GM21737 (cell line): Measurements from ENCODE around the gene AHCYL1.

Source experiments
- ATAC-seq: cut with Tn5 transposase; IDR thresholded peaks from one replicate; pipeline ENCODE4 v1.9.1; 2021; ENCODE audit warnings: mild to moderate bottlenecking, moderate library complexity; ENCODE audit not compliant: unreplicated experiment

The AHCYL1 gene

GRCh38 chr1:110059133-110059863 lies 74.7 kb downstream of the AHCYL1 start:
- no peak for ATAC-seq

DNA sequence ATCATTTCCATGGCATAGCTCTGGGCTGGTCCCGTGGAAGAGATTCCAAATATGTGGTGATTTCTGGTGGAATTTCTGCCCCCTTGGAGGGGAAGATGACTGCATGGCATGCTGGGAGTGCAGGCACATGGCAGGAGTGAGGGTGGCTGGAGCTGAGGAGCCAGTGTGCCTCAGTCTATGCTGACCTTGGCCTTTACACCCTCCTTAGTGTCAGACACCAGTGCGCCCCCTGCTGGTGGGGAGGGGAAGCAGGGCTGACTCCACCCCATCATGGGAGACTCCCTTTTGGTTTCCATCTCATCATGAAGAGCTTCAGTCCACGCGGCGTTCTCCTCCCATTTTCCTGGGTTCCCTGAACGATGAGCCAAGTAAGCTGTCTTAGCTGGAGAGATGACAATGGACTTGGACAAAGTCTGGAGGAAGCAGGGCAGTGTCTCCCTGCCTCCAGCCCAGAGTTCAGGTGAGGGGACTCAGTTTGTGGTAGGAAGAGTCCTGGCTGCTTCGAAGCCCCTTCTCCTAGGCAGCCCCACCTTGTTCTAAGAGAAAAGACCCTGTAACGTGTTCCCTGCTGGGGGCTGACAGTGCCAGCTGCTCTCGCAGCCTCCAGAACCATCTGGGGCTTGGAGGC lies 75.6 kb downstream of the AHCYL1 start:
- no peak for ATAC-seq

DNA sequence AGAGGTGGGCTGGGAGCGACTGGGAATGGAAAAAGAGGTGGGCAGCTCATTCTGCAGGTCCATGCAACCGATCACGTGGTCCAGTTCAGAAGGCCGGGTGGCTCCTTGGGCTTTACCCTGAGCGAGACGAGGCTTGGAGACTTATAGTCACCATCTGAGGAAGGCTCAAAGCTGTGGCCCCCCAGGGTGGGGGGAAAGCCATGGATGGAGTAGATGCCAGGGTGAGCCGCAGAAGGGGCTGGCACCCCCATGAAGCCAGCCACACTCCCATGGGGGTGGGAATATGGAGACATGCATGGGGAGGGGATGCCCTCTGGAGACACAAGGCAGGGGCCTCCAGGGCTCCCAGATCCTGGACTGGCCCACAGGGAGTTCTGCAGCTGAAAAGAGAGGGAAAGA lies 76.1 kb downstream of the AHCYL1 start:
- ATAC-seq: no peak

GRCh38 chr1:110061341-110061740 lies 76.8 kb downstream of the AHCYL1 start:
- ATAC-seq: no peak

GRCh38 chr1:110062612-110063011 lies 78.0 kb downstream of the AHCYL1 start:
- no peak for ATAC-seq

DNA sequence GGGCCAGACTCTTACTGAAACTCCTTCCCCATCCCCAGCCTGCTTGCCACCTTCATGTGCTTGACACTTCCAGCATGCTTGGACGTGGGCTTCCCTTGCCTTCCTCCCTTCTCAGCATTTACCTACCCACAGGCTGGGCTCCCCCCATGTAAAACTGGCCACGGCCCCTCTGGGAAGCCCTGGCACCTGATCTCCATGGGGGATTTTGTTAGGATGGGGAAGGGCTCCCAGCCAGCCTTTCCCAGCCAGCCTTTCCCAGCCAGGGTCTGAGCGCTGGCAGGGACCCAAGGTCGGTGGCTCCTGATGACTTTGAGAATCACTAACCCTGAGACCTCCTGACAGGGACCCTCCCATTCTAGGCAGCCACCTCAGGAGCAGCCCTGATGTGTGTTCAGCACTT lies 79.2 kb downstream of the AHCYL1 start:
- no peak for ATAC-seq

DNA sequence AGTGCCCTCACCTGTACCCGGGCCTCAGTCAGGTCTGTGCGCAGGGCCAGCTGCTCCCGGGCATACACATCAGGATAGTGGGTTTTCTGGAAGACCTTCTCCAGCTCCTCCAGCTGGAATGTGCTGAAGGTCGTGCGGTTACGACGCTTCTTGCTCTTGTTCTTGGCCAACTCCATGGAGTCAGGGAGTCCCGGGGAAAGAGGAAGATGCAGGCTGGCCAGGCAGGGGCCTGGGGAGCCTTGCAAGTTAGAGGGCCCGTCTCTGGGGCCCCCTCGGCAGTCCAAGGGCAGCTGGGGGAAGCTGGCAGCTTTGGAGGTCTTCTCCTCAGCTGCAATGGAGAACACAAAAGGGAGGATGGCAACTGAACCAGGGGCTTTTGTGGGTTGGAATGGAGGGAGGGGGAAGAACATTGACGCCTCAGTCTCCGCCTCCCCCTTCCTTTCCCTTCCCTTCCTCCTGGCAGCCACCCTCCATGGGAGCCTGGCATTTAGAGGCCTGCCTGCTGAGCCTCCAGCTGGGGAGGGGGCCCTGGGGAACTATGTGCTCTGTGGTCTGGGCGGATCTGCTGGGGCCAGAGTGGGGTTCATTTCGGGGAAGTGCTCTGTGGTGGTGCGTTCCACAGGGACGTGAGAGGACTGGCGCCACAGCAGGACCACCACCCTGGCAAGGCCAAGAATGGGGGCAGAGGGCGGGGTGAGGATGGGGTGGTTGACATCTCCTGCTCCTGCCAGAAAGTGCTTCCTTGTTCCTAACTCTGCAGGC lies 80.2 kb downstream of the AHCYL1 start:
- ATAC-seq: no peak

DNA sequence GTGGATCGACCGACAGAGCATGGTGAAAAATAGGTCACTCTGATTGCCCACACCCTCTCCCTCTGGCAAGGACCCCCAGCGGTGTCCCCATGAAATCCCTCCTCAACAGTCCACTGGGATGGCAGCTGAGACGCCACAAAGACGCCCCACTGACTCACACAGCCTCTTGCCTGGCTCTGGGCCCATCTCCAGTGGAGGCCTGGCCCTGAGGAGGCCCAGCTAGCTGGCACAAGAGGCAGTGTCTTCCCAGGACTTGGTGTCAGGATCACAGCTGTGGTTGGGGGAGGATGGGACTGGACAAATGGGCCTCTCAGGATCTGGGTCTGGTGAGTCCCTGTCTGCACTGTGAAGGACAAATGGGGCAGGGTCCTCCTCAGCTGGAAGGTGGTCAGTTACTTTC lies 81.3 kb downstream of the AHCYL1 start:
- ATAC-seq: no peak

DNA sequence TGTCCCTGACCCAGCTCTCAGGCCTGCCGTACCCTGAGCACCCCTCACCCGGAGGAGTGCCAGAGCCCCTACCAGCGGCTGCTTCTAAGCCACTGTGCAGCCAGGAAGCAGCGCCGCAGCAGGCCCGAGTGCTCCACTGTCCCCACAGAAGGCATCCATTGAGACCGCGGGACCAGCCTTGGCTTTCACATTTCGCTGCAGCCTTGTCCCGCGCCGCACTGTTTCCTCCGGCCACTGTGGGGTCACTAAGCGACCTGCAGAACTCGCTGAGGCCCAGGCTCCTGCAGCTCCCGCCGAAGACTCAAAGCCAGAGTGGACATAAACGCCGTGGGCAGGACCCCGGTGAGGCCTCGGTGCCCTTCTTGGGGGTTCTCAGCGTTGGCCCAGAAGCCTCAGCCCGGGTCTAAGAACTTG lies 82.9 kb downstream of the AHCYL1 start:
- ATAC-seq: no peak

DNA sequence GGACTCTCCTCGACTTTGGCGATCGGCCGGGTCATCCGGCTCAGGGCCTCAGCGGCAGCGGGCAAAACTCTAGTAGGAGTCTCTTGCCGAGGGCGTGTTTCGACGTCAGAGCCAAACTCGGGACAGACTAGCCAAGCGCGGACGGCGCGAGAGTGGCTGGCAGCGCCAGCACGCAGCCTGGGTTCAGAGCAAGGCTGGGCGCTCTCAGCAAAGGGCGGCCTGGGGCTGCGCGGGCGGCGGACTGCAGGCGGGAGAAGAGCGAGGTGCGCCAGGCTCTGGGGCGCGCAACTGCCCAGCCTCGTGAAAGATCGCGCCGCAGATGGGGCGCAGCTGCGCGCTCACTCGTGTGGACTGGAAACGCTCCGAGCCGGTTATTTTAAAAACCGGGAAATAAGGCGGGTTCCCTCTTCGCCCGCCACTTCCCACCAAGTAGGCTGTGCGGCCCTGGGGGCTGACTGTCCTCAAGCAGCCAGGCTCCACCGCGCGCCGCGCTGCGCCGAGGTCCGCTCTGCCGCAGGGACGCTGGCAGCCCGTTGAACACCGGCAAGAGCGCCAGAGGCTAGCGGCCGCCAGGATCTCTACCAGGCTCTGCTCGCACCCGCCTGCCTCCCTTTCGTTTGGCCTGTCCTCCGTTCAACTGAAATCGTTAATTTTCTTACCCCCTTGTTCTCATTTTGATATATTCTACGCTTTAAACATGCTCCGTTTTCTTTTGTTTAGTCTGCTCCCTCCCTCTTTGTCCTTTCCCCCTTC lies 83.5 kb downstream of the AHCYL1 start:
- ATAC-seq: no peak

GRCh38 chr1:110068646-110069403 lies 84.3 kb downstream of the AHCYL1 start:
- ATAC-seq: no peak

GRCh38 chr1:110069404-110070281 lies 85.1 kb downstream of the AHCYL1 start:
- no peak for ATAC-seq

DNA sequence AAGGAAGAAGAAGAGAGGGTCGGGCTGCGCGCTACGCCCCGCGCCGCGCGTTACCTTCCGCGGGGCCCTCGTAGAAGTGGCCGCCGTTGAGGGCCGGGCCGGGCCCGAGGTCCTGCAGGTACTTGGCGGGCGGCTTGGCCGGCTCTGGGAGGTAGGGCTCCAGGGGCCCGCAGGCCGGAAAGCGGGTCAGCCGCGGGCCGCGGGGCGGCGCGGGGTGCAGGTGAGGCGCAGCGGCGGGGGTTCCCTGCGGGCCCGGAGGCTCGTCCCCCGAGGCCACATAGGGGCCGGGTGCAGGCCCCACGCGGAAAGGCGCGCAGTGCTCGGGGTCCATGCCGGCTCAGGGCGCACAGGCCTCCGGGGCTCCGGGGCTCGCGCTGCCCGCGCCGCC lies 85.7 kb downstream of the AHCYL1 start:
- no peak for ATAC-seq

GRCh38 chr1:110070671-110071242 lies 86.2 kb downstream of the AHCYL1 start, which contains the start of gene ALX3:
ALX3 (minus strand) TSS chr1:110070672; CDS start chr1:110070612, 60 bp downstream.
- ATAC-seq: no peak
